Transverse colon (tissue), 4 donors: ENCODE measurements around the gene CYP8B1.

Experiments
- EP300 ChIP-seq: sonication (generic); formaldehyde crosslinking; IDR thresholded peaks from one replicate; pipeline ENCODE4 v1.6.1; 2017; ENCODE audit warnings: antibody characterized with exemption, low read depth
- POLR2A ChIP-seq: fragments of 450-650 bp; IDR thresholded peaks from one replicate; pipeline ENCODE4 v1.6.1; 2016; ENCODE audit warnings: antibody characterized with exemption, mild to moderate bottlenecking, moderate library complexity
- POLR2AphosphoS5 ChIP-seq, 3 donors: sonication (generic); formaldehyde crosslinking; IDR thresholded peaks; one replicate each; pipeline ENCODE4 v1.6.1; 2016; ENCODE audit warnings: antibody characterized with exemption in 3 of 3
- TF ChIP-seq, protein P1 (sequence below), 5 experiments: fragments of 200-600 bp in 3 of 5; fragments of 450-650 bp in 2 of 5; sonication (generic) in 3 of 5; IDR thresholded peaks; 1 replicate in 2 of 5; 2 replicates in 3 of 5; pipeline ENCODE4 v1.5.1; 2016 to 2017; ENCODE audit warnings: antibody characterized with exemption in 5 of 5, inconsistent platforms in 3 of 5, mild to moderate bottlenecking in 2 of 5, moderate library complexity in 1 of 5

DNA sequence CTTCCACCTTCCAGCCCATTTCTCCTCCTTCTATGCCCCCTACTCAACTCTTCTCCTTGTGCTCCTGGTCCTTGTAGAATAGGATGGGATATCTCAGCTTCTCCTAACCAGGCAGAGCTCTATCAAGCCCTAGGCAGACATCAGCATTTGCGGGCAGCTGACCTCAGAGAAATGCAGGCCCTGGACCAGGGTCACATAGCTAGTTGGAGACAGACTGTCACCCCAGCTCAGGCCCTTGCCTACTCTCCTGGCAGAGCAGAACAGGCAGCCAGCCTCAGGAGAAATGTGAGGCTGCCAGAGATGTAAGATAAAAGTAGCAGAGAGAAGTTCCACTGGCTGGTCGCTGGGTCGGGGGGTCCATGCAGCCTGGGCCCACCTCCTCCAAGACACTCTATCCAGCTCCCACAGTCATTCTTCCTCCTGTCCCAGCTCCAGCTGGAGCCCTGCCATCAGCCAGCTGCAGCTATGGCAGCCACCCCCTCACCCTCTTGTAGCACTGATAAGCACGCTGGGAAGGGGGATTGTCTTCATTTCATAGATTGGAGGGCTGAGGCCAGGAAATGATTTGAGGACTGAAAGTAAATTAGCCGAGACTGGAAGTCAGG lies 4.0 kb downstream of the CYP8B1 start:
- TF ChIP-seq, protein P1, sequence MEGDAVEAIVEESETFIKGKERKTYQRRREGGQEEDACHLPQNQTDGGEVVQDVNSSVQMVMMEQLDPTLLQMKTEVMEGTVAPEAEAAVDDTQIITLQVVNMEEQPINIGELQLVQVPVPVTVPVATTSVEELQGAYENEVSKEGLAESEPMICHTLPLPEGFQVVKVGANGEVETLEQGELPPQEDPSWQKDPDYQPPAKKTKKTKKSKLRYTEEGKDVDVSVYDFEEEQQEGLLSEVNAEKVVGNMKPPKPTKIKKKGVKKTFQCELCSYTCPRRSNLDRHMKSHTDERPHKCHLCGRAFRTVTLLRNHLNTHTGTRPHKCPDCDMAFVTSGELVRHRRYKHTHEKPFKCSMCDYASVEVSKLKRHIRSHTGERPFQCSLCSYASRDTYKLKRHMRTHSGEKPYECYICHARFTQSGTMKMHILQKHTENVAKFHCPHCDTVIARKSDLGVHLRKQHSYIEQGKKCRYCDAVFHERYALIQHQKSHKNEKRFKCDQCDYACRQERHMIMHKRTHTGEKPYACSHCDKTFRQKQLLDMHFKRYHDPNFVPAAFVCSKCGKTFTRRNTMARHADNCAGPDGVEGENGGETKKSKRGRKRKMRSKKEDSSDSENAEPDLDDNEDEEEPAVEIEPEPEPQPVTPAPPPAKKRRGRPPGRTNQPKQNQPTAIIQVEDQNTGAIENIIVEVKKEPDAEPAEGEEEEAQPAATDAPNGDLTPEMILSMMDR (IDR thresholded peaks at IDR 0.05), result no peak
- TF ChIP-seq POLR2AphosphoS5 (IDR thresholded peaks at IDR 0.05) (no peak), POLR2A (no peak), EP300 (no peak)
